Stimulated activated CD4-positive, alpha-beta T cell treated with anti-CD3 and anti-CD28 coated beads, Interleukin-2, amount 100 ng/mL, for 24 hours (primary cell): ENCODE measurements around the gene ENKD1.
A peak's percentile ranks its signal among the peaks of the same experiment; 100 is the strongest.

Experiments
- DNase-seq, 2 donors: peaks; one replicate each; pipeline ENCODE4 v3.0.0-alpha.2; 2020

ENKD1 gene

DNA sequence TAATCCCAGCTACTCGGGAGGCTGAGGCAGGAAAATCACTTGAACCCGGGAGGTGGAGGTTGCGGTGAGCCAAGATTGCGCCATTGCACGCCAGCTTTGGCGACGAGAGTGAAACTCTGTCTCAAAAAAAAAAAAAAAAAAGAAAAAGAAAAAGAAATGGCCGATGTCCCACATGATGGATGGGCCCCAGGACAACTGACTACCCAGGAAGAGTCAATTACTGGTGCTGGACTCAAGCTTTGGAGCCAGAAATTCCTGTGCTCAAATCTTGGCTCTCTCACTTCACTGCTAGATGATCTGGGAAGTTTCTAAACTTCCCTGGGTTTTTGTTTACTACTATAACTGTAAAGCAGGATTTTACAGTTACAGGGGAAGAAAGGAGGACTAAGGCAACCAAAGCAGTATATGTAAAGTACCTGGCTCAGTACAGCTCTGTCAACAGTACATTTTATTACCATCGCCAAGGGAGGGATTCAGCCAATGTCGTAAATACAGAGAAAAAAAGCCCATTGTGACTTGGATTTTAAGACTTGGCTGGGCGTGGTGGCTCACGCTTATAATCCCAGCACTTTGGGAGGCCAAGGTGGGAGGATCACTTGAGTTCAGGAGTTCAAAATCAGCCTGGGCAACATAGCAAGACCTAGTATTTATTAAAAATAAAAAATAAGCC lies 11.9 kb upstream of the ENKD1 start:
- DNase-seq, result no peak

GRCh38 chr16:67677712-67678111 lies 11.2 kb upstream of the ENKD1 start:
- no peak for DNase-seq

DNA sequence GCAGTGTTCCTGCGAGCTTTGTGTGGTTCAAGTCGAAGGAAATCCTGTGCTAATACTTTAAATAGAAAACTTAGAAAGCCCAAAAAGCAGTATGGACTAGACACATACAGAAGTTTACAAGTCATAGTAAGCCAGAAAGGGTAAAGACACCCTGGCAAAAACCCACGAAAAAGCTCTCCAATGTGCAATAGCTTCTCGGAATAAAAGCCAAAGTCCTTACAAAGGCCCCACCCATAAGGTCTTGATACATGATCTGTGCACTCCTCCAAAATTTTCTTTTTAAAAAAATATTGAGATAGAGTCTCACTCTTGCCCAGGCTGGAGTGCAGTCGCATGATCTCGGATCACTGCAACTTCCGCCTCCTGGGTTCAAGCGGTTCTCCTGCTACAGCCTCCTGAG lies 10.4 kb upstream of the ENKD1 start:
- DNase-seq, result no peak

DNA sequence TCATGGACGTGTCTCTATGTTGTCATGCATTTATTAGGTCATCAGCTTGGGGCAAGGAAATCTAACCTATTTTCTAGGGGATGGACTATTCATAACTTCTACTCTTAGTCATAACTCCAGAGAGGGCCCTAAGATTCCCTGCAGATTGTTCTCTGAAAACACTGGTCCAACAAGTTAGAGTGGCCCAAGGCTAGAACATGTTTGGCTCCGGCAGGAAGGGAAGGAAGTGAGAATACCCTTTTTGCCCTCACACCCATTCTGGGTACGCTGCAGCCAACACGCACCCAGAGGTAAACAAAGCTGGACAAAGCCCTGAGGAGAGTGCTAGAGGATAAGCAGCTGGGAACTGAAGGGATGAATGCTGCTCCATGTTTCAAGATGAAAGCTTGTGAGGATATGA lies 10.0 kb upstream of the ENKD1 start:
- no peak for DNase-seq

GRCh38 chr16:67675999-67676398 lies 9.4 kb upstream of the ENKD1 start:
- DNase-seq, result no peak

DNA sequence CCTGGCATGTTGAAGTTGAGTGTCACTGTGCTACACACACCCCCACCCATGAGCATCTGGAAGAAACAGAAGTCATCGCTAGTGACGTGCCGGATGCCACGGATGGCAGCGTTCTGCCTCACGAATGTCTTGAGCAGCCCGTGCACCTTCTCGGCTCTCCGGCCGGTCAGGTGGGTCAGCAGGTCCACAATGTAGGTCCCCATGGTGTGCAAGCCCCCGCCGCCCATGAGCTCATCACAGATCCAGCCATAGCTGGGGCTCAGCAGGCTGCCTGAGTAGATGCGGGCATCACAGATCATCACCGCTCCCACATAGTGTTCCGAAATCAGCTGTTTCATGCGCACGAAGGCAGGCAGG lies 9.0 kb upstream of the ENKD1 start:
- DNase-seq, result no peak

DNA sequence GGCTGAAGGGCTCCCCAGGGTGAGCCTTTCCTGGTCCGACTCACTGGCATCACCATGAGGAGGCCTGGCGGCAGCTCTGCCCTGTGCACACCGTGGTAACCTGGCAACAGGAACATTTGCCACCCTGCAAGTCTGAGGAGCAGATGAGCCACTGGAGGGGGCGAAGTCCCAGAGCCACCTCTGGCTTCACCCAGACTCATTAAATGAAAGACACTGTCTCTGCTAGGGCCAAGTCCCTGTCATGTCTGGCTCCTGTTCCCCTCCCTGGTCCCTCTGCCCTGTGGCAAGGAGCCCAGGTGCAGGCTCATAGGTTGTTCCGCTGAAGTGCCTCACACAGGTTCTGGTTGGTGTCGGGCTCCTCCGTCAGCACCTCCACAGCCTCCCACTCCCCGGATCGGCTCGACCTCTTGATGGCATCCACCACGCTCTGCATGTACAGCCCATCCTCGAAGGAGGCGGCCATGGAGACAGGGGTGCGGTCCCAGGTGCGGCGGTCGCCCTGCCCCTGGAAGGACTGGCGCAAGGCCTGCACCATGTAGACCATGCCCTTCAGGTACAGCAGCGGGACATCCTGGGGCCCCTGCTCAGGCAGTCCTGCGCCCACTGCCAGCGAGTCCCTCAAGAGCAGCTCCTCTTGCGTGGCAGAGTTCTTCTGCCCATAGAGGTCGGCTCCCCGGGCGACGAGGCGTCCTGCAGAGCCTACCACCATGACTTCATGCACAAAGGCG lies 8.5 kb upstream of the ENKD1 start:
- DNase-seq, result no peak

DNA sequence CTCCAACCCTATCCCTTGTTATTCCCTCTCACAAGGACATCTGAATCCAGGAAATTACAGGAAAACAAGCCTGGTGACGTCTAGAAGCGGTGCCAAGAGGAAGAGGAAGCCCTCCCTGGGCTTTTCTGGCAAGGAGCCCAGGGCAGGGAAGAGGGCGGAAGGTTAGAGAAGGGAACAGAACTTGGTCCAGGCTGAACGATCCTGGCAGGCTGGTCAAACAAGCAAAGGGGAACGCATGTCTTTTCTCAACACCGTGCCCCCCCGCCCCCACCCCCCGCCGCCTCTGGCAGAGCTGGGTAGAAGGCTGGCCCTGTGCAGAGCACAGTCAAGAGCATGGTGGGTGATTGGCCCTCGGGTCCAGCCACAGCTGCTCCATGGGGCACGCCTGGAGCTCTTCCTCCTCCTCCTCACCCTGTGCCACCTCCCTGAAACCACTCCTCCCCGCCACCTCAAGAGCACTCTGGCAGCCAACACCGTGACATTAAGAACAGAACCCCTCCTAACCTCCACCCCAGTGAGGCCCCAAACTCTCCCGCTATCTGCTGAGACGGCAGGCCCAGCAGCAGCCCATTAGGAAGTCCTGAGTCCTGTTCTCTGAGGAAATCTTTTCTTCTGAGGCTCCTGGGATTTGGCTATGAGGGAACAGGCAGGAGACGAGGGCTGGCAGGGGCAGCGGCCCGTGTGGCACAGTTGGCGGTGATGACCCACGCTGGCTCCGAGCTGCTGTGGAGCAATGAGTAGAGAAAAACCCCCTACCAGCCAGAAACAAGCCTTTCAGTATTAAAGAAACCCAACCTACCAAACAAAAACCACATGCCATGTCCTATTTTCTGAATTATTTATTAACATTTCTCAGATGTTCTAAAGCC lies 7.4 kb upstream of the ENKD1 start:
- no peak for DNase-seq

GRCh38 chr16:67672739-67673662 lies 6.5 kb upstream of the ENKD1 start:
- DNase-seq, result peak; percentile 59 to 62

GRCh38 chr16:67672306-67672705 lies 5.8 kb upstream of the ENKD1 start:
- DNase-seq, result no peak

DNA sequence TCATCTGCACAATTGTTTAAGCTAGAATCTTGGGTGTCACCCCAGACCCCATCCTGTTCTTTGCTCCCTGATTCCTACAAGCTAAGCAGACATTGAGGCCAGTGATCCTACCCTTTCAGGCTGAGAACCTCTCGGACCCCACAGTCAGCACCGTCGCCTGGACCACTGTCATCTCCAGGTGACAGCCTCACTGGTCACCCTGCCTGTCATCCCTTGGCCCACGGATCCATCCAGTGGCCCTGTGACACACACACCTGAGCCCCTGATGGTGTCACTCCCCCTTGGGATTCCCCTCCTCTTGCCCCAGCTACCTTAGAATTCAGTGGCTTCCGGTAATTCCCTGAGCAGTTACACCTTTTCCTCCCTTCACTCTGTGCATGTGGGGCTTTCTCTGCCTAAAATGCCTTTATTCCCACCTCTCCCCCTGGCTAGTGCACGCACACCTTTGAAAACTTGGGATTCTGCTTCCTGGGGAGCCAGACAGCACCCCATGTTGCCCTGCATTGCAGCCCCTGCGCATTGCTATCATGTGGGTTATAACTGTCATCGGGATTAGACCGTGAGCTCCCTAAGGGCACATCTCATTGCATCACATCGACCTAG lies 3.0 kb upstream of the ENKD1 start:
- no peak for DNase-seq

GRCh38 chr16:67668495-67669157 lies 2.1 kb upstream of the ENKD1 start:
- peak in 1 of 2 donors; percentile 40 for DNase-seq

GRCh38 chr16:67667817-67668494 lies 1.4 kb upstream of the ENKD1 start:
- peak; percentile 81 to 82 for DNase-seq

GRCh38 chr16:67667453-67667816 lies 885 bp upstream of the ENKD1 start:
- DNase-seq, result no peak

GRCh38 chr16:67666032-67666551 lies 458 bp downstream of the ENKD1 start:
- peak in 1 of 2 donors; percentile 34 for DNase-seq

GRCh38 chr16:67665598-67665997 lies 952 bp downstream of the ENKD1 start:
- no peak for DNase-seq

- no peak for DNase-seq
Measured at GRCh38 chr16:67664871-67665270, 1.7 kb downstream of the ENKD1 start.

- DNase-seq, result no peak
Measured at GRCh38 chr16:67664258-67664657, 2.3 kb downstream of the ENKD1 start.

DNA sequence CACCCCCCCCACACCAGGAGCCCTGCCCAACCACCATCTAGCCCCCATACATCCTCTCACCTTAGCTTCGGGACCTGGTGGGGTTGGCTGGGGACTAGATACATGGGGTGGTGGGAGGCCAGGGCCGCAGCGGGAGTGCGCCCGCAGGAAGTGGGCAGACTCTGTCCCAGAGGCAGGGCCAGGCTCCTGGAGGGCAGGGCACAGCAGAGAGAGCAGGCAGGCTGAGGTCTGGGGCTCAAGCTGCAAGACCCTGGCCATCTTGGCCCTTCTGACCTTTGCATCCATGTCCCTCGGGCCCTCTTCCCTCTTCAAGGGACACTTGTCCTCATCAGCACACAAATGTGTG lies 2.7 kb downstream of the ENKD1 start:
- DNase-seq, result no peak

DNA sequence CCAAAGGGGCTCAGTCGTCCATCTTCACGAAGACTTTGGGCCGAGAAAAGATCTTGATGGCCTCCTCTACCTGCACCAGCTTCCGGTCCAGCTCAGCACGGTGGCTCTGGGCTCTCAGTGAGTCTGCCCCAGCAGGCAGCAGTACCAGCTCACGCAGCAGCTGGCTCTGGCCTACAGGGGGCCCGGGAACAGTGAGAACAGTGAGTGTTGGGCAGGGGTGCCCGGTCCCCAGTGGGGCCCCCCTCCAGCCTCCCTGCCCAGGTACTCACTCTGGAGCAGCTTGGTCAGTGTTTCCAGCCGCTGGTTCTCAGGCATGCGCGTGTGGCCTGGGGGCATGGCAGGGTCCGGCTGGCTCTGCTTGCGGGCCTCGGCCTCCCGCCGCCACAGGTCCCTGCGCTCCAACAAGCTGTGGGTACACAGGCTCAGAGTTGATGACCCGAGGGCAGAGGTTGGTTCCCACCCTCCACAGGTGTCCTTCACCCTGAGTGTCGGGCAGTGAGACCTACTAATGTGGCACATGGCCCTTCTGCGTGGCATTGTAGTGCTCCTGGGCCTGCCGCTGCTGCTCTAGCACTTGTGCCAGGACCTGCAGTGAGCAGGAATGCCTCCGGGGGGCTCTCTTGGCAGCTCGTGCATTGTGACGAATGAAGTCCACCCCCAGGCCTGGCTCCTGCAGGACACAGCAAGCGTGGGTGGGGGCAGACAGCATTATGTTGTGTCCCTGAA lies 3.2 kb downstream of the ENKD1 start:
- peak in 1 of 2 donors; percentile 58 for DNase-seq
